DOHH2 (cell line): ENCODE results near the gene NR2F1.

Experiments used
- CTCF ChIP-seq: fragments of 200-600 bp; sonication (generic); IDR thresholded peaks from one replicate; pipeline ENCODE4 v1.5.1; 2014; ENCODE audit warnings: antibody characterized with exemption, mild to moderate bottlenecking, low read depth, low read length; ENCODE audit not compliant: poor library complexity, severe bottlenecking
- EZH2phosphoT487 ChIP-seq: fragments of 200-600 bp; sonication (generic); IDR thresholded peaks from 2 replicates; pipeline ENCODE4 v1.6.1; 2017; ENCODE audit warnings: borderline replicate concordance, mild to moderate bottlenecking, antibody characterized with exemption, low read length, moderate library complexity, mixed read lengths

- no peak for TF ChIP-seq CTCF
- no peak for TF ChIP-seq EZH2phosphoT487
Observed at GRCh38 chr5:93616538-93617174, 33.6 kb downstream of the NR2F1 start.
